Endothelial cell of umbilical vein (primary cell): ENCODE measurements around the gene TTLL13. TPM values are rescaled to one million over a fixed set of nuclear protein-coding genes. Genes with fewer than 3 reads are reported as not detected.
"Not testable (repeated sequence)": the region's sequence is repeated elsewhere in the genome, so short reads cannot be mapped to it uniquely, and the experiment has no call there.

Experiments used
- BruUV-seq: library from RNA; stranded (reverse); fragments of 400-500 nt; replicated peaks from 2 replicates; lab custom pipeline; 2021; lab: Mats Ljungman, UMichigan
- CTCF ChIA-PET: fragments of 300-600, 350-600 bp; sonication (Branson Sonifier 250); formaldehyde crosslinking; loops from one replicate; lab custom pipeline; 2021; ENCODE audit warnings: antibody characterized with exemption, inconsistent platforms; lab: Charles Lee
- POLR2A ChIA-PET: fragments of 300-600, 350-600 bp; sonication (Branson Sonifier 250); formaldehyde crosslinking; loops from one replicate; lab custom pipeline; 2021; ENCODE audit warnings: antibody characterized with exemption, inconsistent platforms; lab: Charles Lee
- DNase-seq: peaks from one replicate; pipeline ENCODE4 v3.0.0-alpha.2; 2011; ENCODE audit warnings: low read depth, low spot score
- FAIRE-seq: peaks from 2 replicates; lab custom pipeline; 2011; peaks lifted over from hg19 to GRCh38; lab: Jason Lieb, UNC
- H2AFZ ChIP-seq: 2 replicates; pipeline ENCODE4 v1.6.0; 2012; ENCODE audit warnings: low read depth, low read length, control low read depth, inconsistent platforms
- H3K27ac ChIP-seq: 2 replicates; pipeline ENCODE4 v1.5.1; 2011; ENCODE audit warnings: low read depth, mild to moderate bottlenecking, control low read depth, low read length, moderate library complexity; ENCODE audit not compliant: insufficient read depth
- H3K27me3 ChIP-seq, 2 experiments: 2 replicates each; pipeline versions ENCODE4 v1.6.0 to v1.6.1; 2011; ENCODE audit warnings: low read length in 2 of 2, mixed read lengths in 1 of 2; ENCODE audit not compliant: control insufficient read depth in 2 of 2, insufficient read depth in 2 of 2
- H3K36me3 ChIP-seq, 2 experiments: 2 replicates in 1 of 2; 3 replicates in 1 of 2; pipeline ENCODE4 v1.5.1; 2011; ENCODE audit warnings: low read length in 2 of 2, mild to moderate bottlenecking in 1 of 2, moderate library complexity in 1 of 2; ENCODE audit not compliant: control insufficient read depth in 2 of 2, insufficient read depth in 2 of 2; ENCODE audit errors: extremely low read depth in 1 of 2
- H3K4me1 ChIP-seq: 3 replicates; pipeline ENCODE4 v1.5.1; 2011; ENCODE audit warnings: mild to moderate bottlenecking, low read length; ENCODE audit not compliant: control insufficient read depth, insufficient read depth; ENCODE audit errors: extremely low read depth
- H3K4me2 ChIP-seq: 2 replicates; pipeline ENCODE4 v1.6.1; 2011; ENCODE audit warnings: low read length, control low read depth, mixed read lengths; ENCODE audit not compliant: insufficient read depth
- H3K4me3 ChIP-seq, 3 experiments: fragments of 200-600 bp in 1 of 3; sonication (generic), shearing (Covaris generic) in 1 of 3; replicated peaks in 1 of 3; 2 replicates each; pipeline ENCODE4 v1.5.1; 2011 to 2016; ENCODE audit warnings: control low read depth in 3 of 3, low read length in 3 of 3, mild to moderate bottlenecking in 2 of 3, inconsistent platforms in 1 of 3, low read depth in 1 of 3, moderate library complexity in 1 of 3; ENCODE audit not compliant: insufficient read depth in 1 of 3
- H3K79me2 ChIP-seq: 2 replicates; pipeline ENCODE4 v1.6.0; 2012; ENCODE audit warnings: low read length, inconsistent platforms; ENCODE audit not compliant: control insufficient read depth, insufficient read depth
- H3K9ac ChIP-seq: replicated peaks from 2 replicates; pipeline ENCODE3; 2011; ENCODE audit warnings: low read length, control low read depth; ENCODE audit not compliant: insufficient read depth; ENCODE audit errors: extremely low read depth
- H3K9me1 ChIP-seq: replicated peaks from 3 replicates; pipeline ENCODE4 v1.6.0; 2011; ENCODE audit warnings: mild to moderate bottlenecking, low read length; ENCODE audit not compliant: control insufficient read depth, insufficient read depth; ENCODE audit errors: extremely low read depth
- H3K9me3 ChIP-seq: replicated peaks from 2 replicates; pipeline ENCODE4 v1.5.1; 2012; ENCODE audit warnings: low read length, inconsistent platforms; ENCODE audit not compliant: control insufficient read depth, insufficient read depth
- H4K20me1 ChIP-seq: replicated peaks from 2 replicates; pipeline ENCODE3; 2011; ENCODE audit warnings: mild to moderate bottlenecking, low read length; ENCODE audit not compliant: control insufficient read depth, insufficient read depth; ENCODE audit errors: extremely low read depth
- EZH2 ChIP-seq: IDR thresholded peaks from 2 replicates; pipeline ENCODE4 v1.6.1; 2012; ENCODE audit warnings: borderline replicate concordance, low read depth, mild to moderate bottlenecking, moderate library complexity, low read length, inconsistent platforms; ENCODE audit not compliant: severe bottlenecking
- FOS ChIP-seq: IDR thresholded peaks from 2 replicates; pipeline ENCODE4 v1.6.1; 2011; ENCODE audit warnings: mild to moderate bottlenecking, low read length, moderate library complexity, borderline replicate concordance; ENCODE audit not compliant: insufficient read depth
- GATA2 ChIP-seq: IDR thresholded peaks from 2 replicates; pipeline ENCODE4 v1.7.0; 2011; ENCODE audit warnings: low read depth, mild to moderate bottlenecking, moderate library complexity, mixed read lengths, low read length; ENCODE audit not compliant: insufficient read length, insufficient read depth
- JUN ChIP-seq: IDR thresholded peaks from 2 replicates; pipeline ENCODE4 v1.6.1; 2011; ENCODE audit warnings: borderline replicate concordance, low read depth; ENCODE audit not compliant: insufficient read length, insufficient read depth
- MYC ChIP-seq: IDR thresholded peaks from one replicate; pipeline ENCODE4 v1.6.1; 2011; ENCODE audit warnings: mild to moderate bottlenecking, low read depth, low read length
- POLR2A ChIP-seq: IDR thresholded peaks from 2 replicates; pipeline ENCODE4 v1.6.1; 2012; ENCODE audit warnings: low read depth, mild to moderate bottlenecking, control low read depth, low read length
- POLR2AphosphoS5 ChIP-seq: IDR thresholded peaks from 2 replicates; pipeline ENCODE4 v1.6.1; 2012; ENCODE audit warnings: low read depth, mild to moderate bottlenecking, control low read depth, low read length, moderate library complexity; ENCODE audit not compliant: insufficient read depth
- dilution Hi-C: fragments of 300-500 bp; cut with MboI; formaldehyde crosslinking; loops from one replicate; pipeline ENCODE4 v1.15.0; 2019; ENCODE audit warnings: low sequenced_read_pairs; ENCODE audit not compliant: extremely low pct_ligation_motif_present
- intact Hi-C: fragments of 100-400 bp; cut with micrococcal nuclease; formaldehyde crosslinking; loops from one replicate; pipeline ENCODE4 v1.10.0; 2022
- polyA plus RNA-seq, 4 experiments: library from polyadenylated mRNA; depleted of rRNA in 3 of 4; stranded (reverse) in 3 of 4; unstranded in 1 of 4; fragments of >200 nt; gene quantifications; 2 replicates each; pipeline versions ENCODE4 v1.2.1 to v1.2.3, GENCODE V29; 2011 to 2012; ENCODE audit warnings: missing spikeins in 1 of 4
- total RNA-seq: library from RNA; stranded (reverse); gene quantifications from 2 replicates; pipeline ENCODE4 v1.2.3, GENCODE V29; 2021
- TF ChIP-seq, protein P1 (sequence below): IDR thresholded peaks from 2 replicates; pipeline ENCODE4 v1.6.1; 2011; ENCODE audit not compliant: insufficient read depth, insufficient read length
- TF ChIP-seq, protein P2 (sequence below), 2 donors: IDR thresholded peaks; 1 replicate in 1 of 2; 2 replicates in 1 of 2; pipeline ENCODE4 v1.5.1; 2011; ENCODE audit warnings: low read length in 2 of 2, mild to moderate bottlenecking in 2 of 2, moderate library complexity in 2 of 2, control low read depth in 1 of 2, inconsistent platforms in 1 of 2, low read depth in 1 of 2; ENCODE audit not compliant: insufficient read depth in 1 of 2; ENCODE audit errors: extremely low read depth in 1 of 2

TTLL13 gene
- total and polyA plus RNA-seq, 2 donors (not counting 3 experiments of a cell fraction or from before 2014, with no cell fraction given) = 0.04 TPM; not detected in 1

DNA sequence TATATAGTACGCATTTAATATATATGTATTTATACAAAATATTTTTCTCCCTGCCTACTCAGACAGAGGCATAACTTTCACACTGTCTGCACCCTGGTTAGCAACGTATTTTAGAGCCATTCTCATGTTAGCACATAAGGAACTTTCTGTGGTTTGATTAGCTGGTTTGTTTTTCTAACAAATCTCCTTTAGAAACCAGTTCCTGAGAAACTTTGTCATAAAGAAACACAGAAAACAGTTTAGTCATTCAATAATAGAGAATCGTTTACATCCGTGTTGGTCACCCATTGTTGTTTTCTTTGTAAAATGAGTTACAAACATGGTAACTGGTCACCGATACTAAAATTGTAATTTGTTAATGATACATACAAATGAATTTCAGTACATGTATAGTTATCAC is 10.2 kb downstream of the TTLL13 start:
- DNase-seq (peak; percentile 79), FAIRE-seq (peak; percentile 93)
- Histone ChIP-seq H3K79me2 (no peaks in the 10 kb centered on the region), H3K9ac (peak overlapping the region; percentile 19), H3K36me3 (no peaks in the 10 kb centered on the region), H3K27ac (peak overlapping the region; percentile 68), H2AFZ (no peak overlapping the region), H3K9me1 (no peaks in the 10 kb centered on the region), H3K4me2 (peak overlapping the region; percentile 1), H3K4me1 (peaks cover 42% of the 10 kb centered on the region), H3K4me3 (no peak overlapping the region), H3K27me3 (no peaks in the 10 kb centered on the region), H4K20me1 (no peaks in the 10 kb centered on the region), H3K9me3 (no peaks in the 10 kb centered on the region)
- dilution Hi-C loops = no loop called here
- intact Hi-C loops = no loop called here
- no TSS peak for BruUV-seq
- TF ChIP-seq, protein P1, sequence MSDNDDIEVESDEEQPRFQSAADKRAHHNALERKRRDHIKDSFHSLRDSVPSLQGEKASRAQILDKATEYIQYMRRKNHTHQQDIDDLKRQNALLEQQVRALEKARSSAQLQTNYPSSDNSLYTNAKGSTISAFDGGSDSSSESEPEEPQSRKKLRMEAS = no peak
- TF ChIP-seq GATA2 (no peak), EZH2 (no peak), MYC (no peak), POLR2A (no peak), JUN (no peak), FOS (no peak), POLR2AphosphoS5 (no peak)
- TF ChIP-seq, protein P2, sequence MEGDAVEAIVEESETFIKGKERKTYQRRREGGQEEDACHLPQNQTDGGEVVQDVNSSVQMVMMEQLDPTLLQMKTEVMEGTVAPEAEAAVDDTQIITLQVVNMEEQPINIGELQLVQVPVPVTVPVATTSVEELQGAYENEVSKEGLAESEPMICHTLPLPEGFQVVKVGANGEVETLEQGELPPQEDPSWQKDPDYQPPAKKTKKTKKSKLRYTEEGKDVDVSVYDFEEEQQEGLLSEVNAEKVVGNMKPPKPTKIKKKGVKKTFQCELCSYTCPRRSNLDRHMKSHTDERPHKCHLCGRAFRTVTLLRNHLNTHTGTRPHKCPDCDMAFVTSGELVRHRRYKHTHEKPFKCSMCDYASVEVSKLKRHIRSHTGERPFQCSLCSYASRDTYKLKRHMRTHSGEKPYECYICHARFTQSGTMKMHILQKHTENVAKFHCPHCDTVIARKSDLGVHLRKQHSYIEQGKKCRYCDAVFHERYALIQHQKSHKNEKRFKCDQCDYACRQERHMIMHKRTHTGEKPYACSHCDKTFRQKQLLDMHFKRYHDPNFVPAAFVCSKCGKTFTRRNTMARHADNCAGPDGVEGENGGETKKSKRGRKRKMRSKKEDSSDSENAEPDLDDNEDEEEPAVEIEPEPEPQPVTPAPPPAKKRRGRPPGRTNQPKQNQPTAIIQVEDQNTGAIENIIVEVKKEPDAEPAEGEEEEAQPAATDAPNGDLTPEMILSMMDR (IDR thresholded peaks at IDR 0.05; ENCODE audit: extremely low read depth in 1 of 2, insufficient read depth in 1 of 2, low read depth in 1 of 2, low read length in 2 of 2) = no peak
- ChIA-PET POLR2A (no interaction called here), CTCF (interaction anchor here (1.0 kb wide), 1 partner anchor 10 kb away, joined by 4 read pairs; the partner anchor contains the start of gene TTLL13)

DNA sequence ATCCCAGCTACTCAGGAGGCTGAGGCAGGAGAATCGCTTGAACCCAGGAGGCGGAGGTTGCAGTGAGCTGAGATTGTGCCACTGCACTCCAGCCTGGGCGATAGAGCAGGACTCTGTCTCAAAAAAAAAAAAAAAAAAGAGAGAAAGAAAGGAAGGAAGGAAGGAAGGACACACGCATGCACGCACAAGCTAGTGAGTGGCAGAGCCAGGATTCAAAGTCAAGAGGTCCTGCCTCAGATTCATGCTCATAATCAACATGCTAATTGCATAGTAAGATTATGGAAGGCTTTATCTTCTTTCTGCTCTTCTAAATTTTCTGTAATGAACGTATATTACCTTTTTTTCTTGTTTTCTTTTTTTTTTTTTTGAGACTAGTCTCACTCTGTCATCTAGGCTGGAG is 11.4 kb downstream of the TTLL13 start:
- peak overlapping the region; percentile 68 for H3K27ac ChIP-seq
- H2AFZ ChIP-seq, H3K4me3 ChIP-seq, H3K9ac ChIP-seq, H3K9me3 ChIP-seq, H3K79me2 ChIP-seq, intact Hi-C loops, H3K27me3 ChIP-seq, H3K9me1 ChIP-seq, dilution Hi-C loops, BruUV-seq, H4K20me1 ChIP-seq, H3K36me3 ChIP-seq: not testable (repeated sequence)
- H3K4me1 ChIP-seq = peaks cover 50% of the 10 kb centered on the region
- DNase-seq (peak; percentile 58), FAIRE-seq (peak; percentile 90)
- CTCF ChIA-PET = interaction anchor here (0.9 to 3.5 kb wide), 4 partner anchors 9 to 27 kb away, joined by 3 to 20 read pairs (median 4); partner anchors contain the start of genes CIB1, GDPGP1 and TTLL13
- H3K4me2 ChIP-seq = peak overlapping the region; percentile 42
- POLR2A ChIA-PET = interaction anchor here (1.5 kb wide), 1 partner anchor 11 kb away, joined by 6 read pairs; the partner anchor contains the start of gene TTLL13
